H1 (cell line): ENCODE results near the gene ARV1. TPM values are rescaled to one million over a fixed set of nuclear protein-coding genes. Genes with fewer than 3 reads are reported as not detected.

Experiments used
- CTCF ChIA-PET: fragments of 300-600 bp; sonication (Branson Sonifier 250); formaldehyde crosslinking; loops from one replicate; lab custom pipeline; 2021; ENCODE audit not compliant: partially characterized antibody; lab: Charles Lee
- POLR2A ChIA-PET: fragments of 300-600 bp; sonication (Branson Sonifier 250); formaldehyde crosslinking; loops from one replicate; lab custom pipeline; 2021; ENCODE audit warnings: inconsistent platforms; ENCODE audit not compliant: partially characterized antibody; lab: Charles Lee
- DNase-seq, 2 experiments: peaks; one replicate each; pipeline versions ENCODE4 v3.0.0 to v3.0.0-alpha.2; 2010 to 2022; ENCODE audit warnings: low spot score in 2 of 2, low read depth in 1 of 2, mixed read lengths in 1 of 2
- FAIRE-seq: peaks from 2 replicates; lab custom pipeline; 2011; peaks lifted over from hg19 to GRCh38; lab: Jason Lieb, UNC
- H2AFZ ChIP-seq: 2 replicates; pipeline ENCODE4 v1.8.1; 2012; ENCODE audit warnings: low read length, inconsistent platforms
- H2AK5ac ChIP-seq: 2 replicates; pipeline ENCODE4 v1.6.1; 2013; ENCODE audit warnings: low read depth, low read length
- H2BK120ac ChIP-seq: replicated peaks from 2 replicates; pipeline ENCODE3; 2013; ENCODE audit warnings: low read depth, low read length, inconsistent platforms
- H2BK12ac ChIP-seq: 2 replicates; pipeline ENCODE4 v1.6.1; 2013; ENCODE audit warnings: low read depth, low read length
- H2BK15ac ChIP-seq: 2 replicates; pipeline ENCODE4 v1.6.1; 2013; ENCODE audit warnings: low read length
- H2BK20ac ChIP-seq: 2 replicates; pipeline ENCODE4 v1.6.1; 2013; ENCODE audit warnings: low read length
- H2BK5ac ChIP-seq: 2 replicates; pipeline ENCODE4 v1.6.1; 2013; ENCODE audit warnings: low read depth, low read length
- H3K14ac ChIP-seq: 2 replicates; pipeline ENCODE4 v1.6.1; 2013; ENCODE audit warnings: inconsistent platforms; ENCODE audit not compliant: insufficient read length
- H3K18ac ChIP-seq: 2 replicates; pipeline ENCODE4 v1.6.1; 2013; ENCODE audit warnings: low read length; ENCODE audit errors: extremely low read depth
- H3K23ac ChIP-seq: 2 replicates; pipeline ENCODE4 v1.6.1; 2013; ENCODE audit warnings: inconsistent platforms; ENCODE audit not compliant: insufficient read length
- H3K23me2 ChIP-seq: 2 replicates; pipeline ENCODE4 v1.6.1; 2013; ENCODE audit warnings: low read depth, low read length
- H3K27ac ChIP-seq: 2 replicates; pipeline ENCODE4 v1.6.1; 2011; ENCODE audit warnings: low read depth, low read length, inconsistent platforms
- H3K27me3 ChIP-seq, 4 experiments: replicated peaks in 1 of 4; 1 replicate in 1 of 4; 2 replicates in 3 of 4; pipeline versions ENCODE4 v1.6.1 to v1.8.1; 2011 to 2013; ENCODE audit warnings: low read length in 3 of 4, mild to moderate bottlenecking in 3 of 4, inconsistent platforms in 2 of 4, mixed read lengths in 2 of 4, moderate library complexity in 1 of 4; ENCODE audit not compliant: control insufficient read depth in 3 of 4, insufficient read depth in 3 of 4; ENCODE audit errors: extremely low read depth in 1 of 4
- H3K36me3 ChIP-seq, 4 experiments: 2 replicates each; pipeline versions ENCODE4 v1.6.1 to v1.8.1; 2011 to 2013; ENCODE audit warnings: mild to moderate bottlenecking in 4 of 4, low read length in 3 of 4, moderate library complexity in 2 of 4, control low read depth in 1 of 4, inconsistent platforms in 1 of 4; ENCODE audit not compliant: insufficient read depth in 4 of 4, control insufficient read depth in 2 of 4
- H3K4ac ChIP-seq: replicated peaks from 2 replicates; pipeline ENCODE3; 2013; ENCODE audit warnings: low read length, low read depth, mixed read lengths, inconsistent platforms; ENCODE audit not compliant: insufficient read length
- H3K4me1 ChIP-seq, 4 experiments: replicated peaks in 1 of 4; 1 replicate in 1 of 4; 2 replicates in 3 of 4; pipeline versions ENCODE4 v1.6.1 to v1.8.1; 2011 to 2013; ENCODE audit warnings: low read length in 3 of 4, inconsistent platforms in 2 of 4, mixed read lengths in 1 of 4; ENCODE audit not compliant: insufficient read depth in 4 of 4, control insufficient read depth in 3 of 4
- H3K4me2 ChIP-seq, 2 experiments: 2 replicates each; pipeline versions ENCODE4 v1.6.1 to v1.8.1; 2011 to 2013; ENCODE audit warnings: low read depth in 2 of 2, low read length in 2 of 2, control low read depth in 1 of 2, inconsistent platforms in 1 of 2, mild to moderate bottlenecking in 1 of 2; ENCODE audit not compliant: insufficient read depth in 1 of 2
- H3K4me3 ChIP-seq, 4 experiments: fragments of 200-600, 300-600 bp in 1 of 4; sonication (generic), shearing (Covaris generic), sonication (Bioruptor Twin) in 1 of 4; 2 replicates each; pipeline versions ENCODE4 v1.5.1 to v1.8.1; 2011 to 2016; ENCODE audit warnings: low read length in 4 of 4, low read depth in 3 of 4, control low read depth in 2 of 4, inconsistent platforms in 2 of 4, mild to moderate bottlenecking in 2 of 4, mixed read lengths in 1 of 4, moderate library complexity in 1 of 4; ENCODE audit not compliant: insufficient read depth in 2 of 4; ENCODE audit errors: extremely low read depth in 1 of 4
- H3K56ac ChIP-seq: replicated peaks from 2 replicates; pipeline ENCODE3; 2013; ENCODE audit warnings: low read depth, mild to moderate bottlenecking, mixed read lengths, low read length, inconsistent platforms; ENCODE audit not compliant: insufficient read length
- H3K79me1 ChIP-seq: 2 replicates; pipeline ENCODE4 v1.6.1; 2013; ENCODE audit warnings: low read depth, low read length, control low read depth
- H3K79me2 ChIP-seq, 2 experiments: 2 replicates each; pipeline versions ENCODE4 v1.6.1 to v1.8.1; 2012 to 2013; ENCODE audit warnings: low read length in 2 of 2, mild to moderate bottlenecking in 2 of 2, inconsistent platforms in 1 of 2; ENCODE audit not compliant: insufficient read depth in 2 of 2, control insufficient read depth in 1 of 2
- H3K9ac ChIP-seq, 4 experiments: replicated peaks in 1 of 4; 1 replicate in 1 of 4; 2 replicates in 3 of 4; pipeline versions ENCODE4 v1.6.1 to v1.8.1; 2011 to 2013; ENCODE audit warnings: low read depth in 3 of 4, low read length in 3 of 4, control low read depth in 2 of 4, mild to moderate bottlenecking in 2 of 4, moderate library complexity in 2 of 4, inconsistent platforms in 1 of 4; ENCODE audit errors: extremely low read depth in 1 of 4
- H3K9me3 ChIP-seq, 2 experiments: 2 replicates each; pipeline versions ENCODE4 v1.6.1 to v1.8.1; 2012 to 2013; ENCODE audit warnings: mild to moderate bottlenecking in 2 of 2, moderate library complexity in 2 of 2, control low read depth in 1 of 2, inconsistent platforms in 1 of 2, low read depth in 1 of 2, low read length in 1 of 2, mixed read lengths in 1 of 2; ENCODE audit not compliant: insufficient read depth in 2 of 2
- H4K20me1 ChIP-seq, 2 experiments: replicated peaks in 1 of 2; 2 replicates each; pipeline versions ENCODE3 to v1.8.1; 2011 to 2013; ENCODE audit warnings: inconsistent platforms in 2 of 2, low read length in 2 of 2, mild to moderate bottlenecking in 1 of 2; ENCODE audit not compliant: insufficient read depth in 2 of 2, control insufficient read depth in 1 of 2
- H4K5ac ChIP-seq: 2 replicates; pipeline ENCODE4 v1.6.1; 2013; ENCODE audit warnings: low read length, low read depth, mixed read lengths, inconsistent platforms; ENCODE audit not compliant: insufficient read length
- H4K8ac ChIP-seq: 2 replicates; pipeline ENCODE4 v1.8.0; 2013; ENCODE audit warnings: mild to moderate bottlenecking, moderate library complexity, low read length, inconsistent platforms; ENCODE audit not compliant: insufficient read depth; ENCODE audit errors: extremely low read depth
- H4K91ac ChIP-seq: replicated peaks from 2 replicates; pipeline ENCODE3; 2013; ENCODE audit warnings: low read length, mixed read lengths, inconsistent platforms; ENCODE audit not compliant: insufficient read length
- JUND ChIP-seq: IDR thresholded peaks from 2 replicates; pipeline ENCODE4 v1.6.1; 2011; ENCODE audit warnings: mild to moderate bottlenecking, improper control_type of control experiment, low read length
- KDM4A ChIP-seq: IDR thresholded peaks from one replicate; pipeline ENCODE4 v1.7.1; 2012; ENCODE audit warnings: low read depth, mild to moderate bottlenecking, moderate library complexity, low read length, inconsistent platforms; ENCODE audit not compliant: severe bottlenecking
- PHF8 ChIP-seq: fragments of 200-600 bp; sonication (generic); conservative IDR thresholded peaks from 2 replicates; pipeline ENCODE4 v1.7.1; 2012; ENCODE audit warnings: low read depth, mild to moderate bottlenecking, inconsistent platforms, low read length, moderate library complexity
- WGBS, 2 experiments: shearing (Covaris generic) in 1 of 2; methylation state at CpG; one replicate each; pipeline versions ENCODE4 v1.1.6 to v1.1.7; 2013 to 2015; ENCODE audit warnings: low lambda C conversion rate in 2 of 2, mixed read lengths in 2 of 2, inconsistent platforms in 1 of 2, low coverage in 1 of 2, missing lambda C conversion rate in 1 of 2; ENCODE audit not compliant: insufficient replicate concordance in 2 of 2, insufficient coverage in 1 of 2, insufficient read length in 1 of 2; ENCODE audit errors: extremely low coverage in 1 of 2, missing lambda C conversion rate in 1 of 2; 5-methylcytosine and 5-hydroxymethylcytosine counted together
- polyA plus RNA-seq, 7 experiments: library from polyadenylated mRNA; depleted of rRNA in 3 of 7; stranded (reverse) in 5 of 7; unstranded in 2 of 7; fragments of >200 nt in 5 of 7; fragments of 200-250 nt in 2 of 7; gene quantifications; 1 replicate in 5 of 7; 2 replicates in 1 of 7; 4 replicates in 1 of 7; pipeline versions ENCODE4 v1.2.1 to v1.2.3, GENCODE V29; 2011 to 2013; ENCODE audit warnings: missing spikeins in 2 of 7, mixed read lengths in 2 of 7
- total RNA-seq: library from RNA; stranded (reverse); fragmentation: NEBNext Ultra II Directional; extraction: Animal tissue kit (Norgen Biotek cat#: 25700); gene quantifications from 2 replicates; pipeline ENCODE4 v1.2.1, GENCODE V29; 2021

The ARV1 gene
- total and polyA plus RNA-seq, 2 of the 8 experiments (the other 6 are each of a cell fraction or from before 2014, with no cell fraction given): 13.1 to 13.4 TPM

GRCh38 chr1:231040019-231040799, 61.3 kb downstream of the ARV1 start, which contains the start of gene FAM89A:
FAM89A (minus strand) TSS chr1:231040254; CDS start chr1:231040211, 43 bp downstream.
- H3K9me3 ChIP-seq: 0 out of 4 replicates have a peak, but pooled peaks cover 0 to 5% of the 10 kb centered on the region in 2 experiments
- FAIRE-seq (no peak), DNase-seq (peak in 1 of 2 experiments; percentile 76)
- no peak within 1 kb of the TSS for H3K27ac ChIP-seq
- no peak within 1 kb of the TSS; the same call in none of the 2 replicates for H3K18ac ChIP-seq
- H3K14ac ChIP-seq: no peak within 1 kb of the TSS
- H3K23ac ChIP-seq: no peak within 1 kb of the TSS
- H4K20me1 ChIP-seq: peaks cover 2 to 9% of the 10 kb centered on the region in 2 experiments
- peak within 1 kb of the TSS; percentile 57; the same call in 1 of the 2 replicates for H2AFZ ChIP-seq
- no peak within 1 kb of the TSS for H2BK15ac ChIP-seq
- no peaks in the 10 kb centered on the region for H3K79me1 ChIP-seq
- H3K23me2 ChIP-seq: peaks cover 12% of the 10 kb centered on the region; the same call in 1 of the 2 replicates
- no peak within 1 kb of the TSS for H4K5ac ChIP-seq
- H2BK120ac ChIP-seq: no peak within 1 kb of the TSS
- no peak within 1 kb of the TSS for H2BK12ac ChIP-seq
- H3K56ac ChIP-seq: no peak within 1 kb of the TSS
- no peak within 1 kb of the TSS for H2AK5ac ChIP-seq
- H3K36me3 ChIP-seq: no peaks in the 10 kb centered on the region; a peak in 1 of 8 replicates
- H3K79me2 ChIP-seq: no peaks in the 10 kb centered on the region
- peaks cover 0 to 5% (median 2%) of the 10 kb centered on the region in 4 experiments; a peak in 5 of 7 replicates for H3K4me1 ChIP-seq
- H2BK20ac ChIP-seq: no peak within 1 kb of the TSS
- H4K91ac ChIP-seq: no peak within 1 kb of the TSS
- H3K9ac ChIP-seq: peak within 1 kb of the TSS in 1 of 4 experiments; percentile 8; a peak in 1 of 7 replicates
- no peak within 1 kb of the TSS for H3K4ac ChIP-seq
- CTCF ChIA-PET: interaction anchor here (0.6 to 1.9 kb wide), 6 partner anchors 12 to 380 kb away, joined by 3 to 6 read pairs (median 4); partner anchors contain the start of genes ARV1 and TTC13
- peak; percentile 81 for TF ChIP-seq KDM4A
- no peak for TF ChIP-seq JUND
- 0 out of 2 replicates have a peak, but pooled peaks have one; percentile 28 for TF ChIP-seq PHF8
- H3K4me3 ChIP-seq: peak within 1 kb of the TSS; percentile 50 to 84 (median 54)
- POLR2A ChIA-PET: interaction anchor here (0.6 kb wide), 1 partner anchor 359 kb away, joined by 3 read pairs; no protein-coding TSS in a partner anchor
- WGBS, 2 experiments: 2% methylated on average over 12 of the region's 82 CpGs; no CpG with 5 or more reads in 1 of the 2 experiments
- H2BK5ac ChIP-seq: no peak within 1 kb of the TSS
- H3K4me2 ChIP-seq: peak within 1 kb of the TSS; percentile 69 to 91
- H3K27me3 ChIP-seq: peaks cover 30 to 64% (median 58%) of the 10 kb centered on the region in 4 experiments
- peak within 1 kb of the TSS; percentile 74 for H4K8ac ChIP-seq
